Measurements from ENCODE around the gene KEAP1. TPM values are rescaled to one million over a fixed set of nuclear protein-coding genes. Genes with fewer than 3 reads are reported as not detected.

The KEAP1 gene
- total and polyA plus RNA-seq, 2 of the 13 experiments (the other 11 are each of a cell fraction or from before 2014, with no cell fraction given): 56.7 to 72.9 TPM

DNA sequence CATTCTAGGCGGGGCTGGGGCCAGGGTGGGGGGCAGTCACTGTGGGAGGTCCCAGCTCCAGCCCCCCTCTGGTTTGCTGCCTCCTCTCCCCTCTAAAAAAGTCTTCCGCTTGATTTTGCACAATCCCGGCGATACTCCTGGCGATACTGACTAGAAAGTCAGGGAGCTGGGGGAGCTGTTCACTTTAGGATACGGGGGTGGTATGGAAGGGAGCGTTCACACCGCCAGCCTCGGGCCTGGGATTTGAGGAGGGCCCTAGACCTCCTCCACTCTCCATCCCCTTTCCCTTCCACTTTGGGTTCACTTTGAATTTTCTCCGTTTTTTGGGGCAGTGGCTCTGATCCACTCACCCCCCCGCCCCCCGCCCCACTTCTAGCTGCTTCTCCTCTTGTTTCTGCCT is 35.0 kb downstream of the KEAP1 start:
- ChIA-PET POLR2A (no interaction called here), CTCF (ENCODE audit: low intra/inter-chr PET ratio, low total read pairs) (no interaction called here)
- FAIRE-seq: no peak
- no TSS peak for BruUV-seq (replicated peaks)
- 0 out of 5 replicates have a peak, but pooled peaks cover 0 to 6% of the 10 kb centered on the region in 2 experiments for H3K36me3 ChIP-seq (replicated peaks in 1 of 2; ENCODE audit: control insufficient read depth in 1 of 2, insufficient read depth in 2 of 2, low read length in 2 of 2)
- no peak overlapping the region for H3K4me2 ChIP-seq (ENCODE audit: low read depth, low read length)
- WGBS (ENCODE audit: low lambda C conversion rate): 87% methylated on average over 12 of the region's 12 CpGs
- H3K4me3 ChIP-seq (replicated peaks in 1 of 3; ENCODE audit: insufficient read depth in 1 of 3, low read depth in 2 of 3, low read length in 3 of 3): no peak overlapping the region
- no peak for ATAC-seq
- in situ Hi-C loops (cut with HindIII; ENCODE audit: extremely low pct_ligation_motif_present, low pct_unique_long_range_greater_than_20kb) (no loop called here), intact Hi-C loops (cut with micrococcal nuclease; ENCODE audit: unreplicated experiment) (no loop called here)
- no peaks in the 10 kb centered on the region for H4K20me1 ChIP-seq (ENCODE audit: insufficient read depth, low read length)
- H3K4me1 ChIP-seq (ENCODE audit: insufficient read depth, low read length): no peaks in the 10 kb centered on the region
- H3K27me3 ChIP-seq (ENCODE audit: control insufficient read depth in 1 of 2, insufficient read depth in 2 of 2, low read length in 2 of 2): no peaks in the 10 kb centered on the region
- no peak overlapping the region for H3K9ac ChIP-seq (ENCODE audit: insufficient read depth, low read depth, low read length)
- H3K79me2 ChIP-seq (ENCODE audit: insufficient read depth, low read length): no peaks in the 10 kb centered on the region
- no peak overlapping the region for H2AFZ ChIP-seq (ENCODE audit: low read length)
- no peak for DNase-seq (ENCODE audit: low spot score)
- H3K9me3 ChIP-seq (ENCODE audit: low read length): no peaks in the 10 kb centered on the region
- no peak overlapping the region for H3K27ac ChIP-seq (ENCODE audit: extremely low read length, insufficient read depth, low read length)
- TF ChIP-seq ZFP90 (CRISPR knock-in tag; IDR thresholded peaks at IDR 0.05; ENCODE audit: borderline replicate concordance) (no peak), ZFYVE20 (CRISPR knock-in tag; IDR thresholded peaks at IDR 0.05; ENCODE audit: borderline replicate concordance, low read depth) (no peak), ZNF557 (CRISPR knock-in tag; IDR thresholded peaks at IDR 0.05) (no peak), ZNF296 (CRISPR knock-in tag; conservative IDR thresholded peaks at IDR 0.05) (no peak), ZNF770 (CRISPR knock-in tag; IDR thresholded peaks at IDR 0.05) (no peak), ZNF101 (CRISPR knock-in tag; IDR thresholded peaks at IDR 0.05; ENCODE audit: borderline replicate concordance, low read depth) (no peak), ZNF30 (CRISPR knock-in tag; IDR thresholded peaks at IDR 0.05) (no peak), ZNF878 (CRISPR knock-in tag; IDR thresholded peaks at IDR 0.05) (no peak), MAFG (CRISPR knock-in tag; IDR thresholded peaks at IDR 0.05) (no peak), ZBTB34 (CRISPR knock-in tag; IDR thresholded peaks at IDR 0.05) (no peak), MBNL3 (CRISPR knock-in tag; conservative IDR thresholded peaks at IDR 0.05) (no peak), NR2F6 (IDR thresholded peaks at IDR 0.05) (no peak), NR2F6 (CRISPR knock-in tag; IDR thresholded peaks at IDR 0.05) (no peak), KDM4B (CRISPR knock-in tag; IDR thresholded peaks at IDR 0.05) (no peak), ZSCAN30 (CRISPR knock-in tag; IDR thresholded peaks at IDR 0.05) (no peak), GMEB2 (CRISPR knock-in tag; IDR thresholded peaks at IDR 0.05; ENCODE audit: low read depth) (no peak), ZNF205 (CRISPR knock-in tag; IDR thresholded peaks at IDR 0.05) (no peak), TP53 (CRISPR knock-in tag; conservative IDR thresholded peaks at IDR 0.05) (no peak), ZNF446 (CRISPR knock-in tag; IDR thresholded peaks at IDR 0.05) (no peak)

Data from HepG2 (cell line).